H9 (cell line): Measurements from ENCODE around the gene ZNF680. TPM values are rescaled to one million over a fixed set of nuclear protein-coding genes. Genes with fewer than 3 reads are reported as not detected.

Experiments
- DNase-seq: peaks from one replicate; pipeline ENCODE4 v3.0.0-alpha.2; 2017
- H2AFZ ChIP-seq: one replicate; pipeline ENCODE4 v1.6.1; 2013; ENCODE audit warnings: mild to moderate bottlenecking, low read length, control low read depth, moderate library complexity
- H2AK5ac ChIP-seq: 2 replicates; pipeline ENCODE4 v1.6.1; 2013; ENCODE audit warnings: low read length, control low read depth, mixed read lengths; ENCODE audit not compliant: insufficient read length
- H2BK120ac ChIP-seq: one replicate; pipeline ENCODE4 v1.6.1; 2013; ENCODE audit warnings: low read depth, mild to moderate bottlenecking, low read length, control low read depth, inconsistent platforms; ENCODE audit not compliant: poor library complexity, severe bottlenecking
- H2BK12ac ChIP-seq: 2 replicates; pipeline ENCODE4 v1.6.1; 2013; ENCODE audit warnings: low read length, control low read depth, mixed read lengths, low read depth; ENCODE audit not compliant: insufficient read length
- H2BK15ac ChIP-seq: 2 replicates; pipeline ENCODE4 v1.6.1; 2013; ENCODE audit warnings: low read depth, low read length, control low read depth
- H2BK20ac ChIP-seq: one replicate; pipeline ENCODE4 v1.6.1; 2013; ENCODE audit warnings: low read depth, mild to moderate bottlenecking, low read length, control low read depth, inconsistent platforms; ENCODE audit not compliant: poor library complexity, severe bottlenecking
- H2BK5ac ChIP-seq: 2 replicates; pipeline ENCODE4 v1.6.1; 2013; ENCODE audit warnings: low read length, control low read depth, mixed read lengths; ENCODE audit not compliant: insufficient read length
- H3K14ac ChIP-seq: 2 replicates; pipeline ENCODE4 v1.6.1; 2013; ENCODE audit warnings: low read length, control low read depth; ENCODE audit not compliant: insufficient read depth
- H3K18ac ChIP-seq: 2 replicates; pipeline ENCODE4 v1.6.1; 2013; ENCODE audit warnings: low read depth, mild to moderate bottlenecking, mixed read lengths, low read length, control low read depth; ENCODE audit not compliant: insufficient read length
- H3K23ac ChIP-seq: 2 replicates; pipeline ENCODE4 v1.6.1; 2013; ENCODE audit warnings: low read length, control low read depth, mixed read lengths, low read depth; ENCODE audit not compliant: insufficient read length
- H3K23me2 ChIP-seq: 2 replicates; pipeline ENCODE4 v1.6.1; 2013; ENCODE audit warnings: low read depth, mild to moderate bottlenecking, mixed read lengths, low read length, control low read depth; ENCODE audit not compliant: insufficient read length, poor library complexity, severe bottlenecking
- H3K27ac ChIP-seq: 2 replicates; pipeline ENCODE4 v1.5.1; 2013; ENCODE audit warnings: low read length, control low read depth, mixed read lengths, low read depth; ENCODE audit not compliant: insufficient read length
- H3K27me3 ChIP-seq: 2 replicates; pipeline ENCODE4 v1.6.1; 2013; ENCODE audit warnings: low read length, control low read depth, inconsistent platforms; ENCODE audit not compliant: insufficient read depth
- H3K4ac ChIP-seq: 2 replicates; pipeline ENCODE4 v1.6.1; 2013; ENCODE audit warnings: low read depth, mild to moderate bottlenecking, control low read depth, inconsistent platforms, low read length, moderate library complexity
- H3K4me1 ChIP-seq: 2 replicates; pipeline ENCODE4 v1.6.1; 2013; ENCODE audit warnings: low read length, control low read depth, inconsistent platforms; ENCODE audit not compliant: insufficient read depth
- H3K4me2 ChIP-seq: 2 replicates; pipeline ENCODE4 v1.6.1; 2013; ENCODE audit warnings: low read length, control low read depth, mixed read lengths; ENCODE audit not compliant: insufficient read length, insufficient read depth
- H3K56ac ChIP-seq: 2 replicates; pipeline ENCODE4 v1.6.1; 2013; ENCODE audit warnings: low read depth, mild to moderate bottlenecking, mixed read lengths, low read length, control low read depth; ENCODE audit not compliant: insufficient read length
- H3K79me1 ChIP-seq: 2 replicates; pipeline ENCODE4 v1.6.1; 2013; ENCODE audit warnings: low read depth, mild to moderate bottlenecking, moderate library complexity, low read length, control low read depth, inconsistent platforms; ENCODE audit not compliant: insufficient read depth, poor library complexity, severe bottlenecking
- H3K79me2 ChIP-seq: 2 replicates; pipeline ENCODE4 v1.6.1; 2013; ENCODE audit warnings: low read length, control low read depth, inconsistent platforms; ENCODE audit not compliant: insufficient read depth
- H3K9ac ChIP-seq: 2 replicates; pipeline ENCODE4 v1.6.1; 2013; ENCODE audit warnings: low read length, control low read depth, mixed read lengths; ENCODE audit not compliant: insufficient read length; ENCODE audit errors: extremely low read depth
- H3K9me3 ChIP-seq: one replicate; pipeline ENCODE4 v1.6.1; 2013; ENCODE audit warnings: low read depth, low read length, inconsistent platforms; ENCODE audit not compliant: control insufficient read depth
- H3T11ph ChIP-seq: one replicate; pipeline ENCODE4 v1.6.1; 2013; ENCODE audit warnings: mild to moderate bottlenecking, low read length, control low read depth, inconsistent platforms
- H4K20me1 ChIP-seq: one replicate; pipeline ENCODE4 v1.6.1; 2013; ENCODE audit not compliant: control insufficient read depth, insufficient read length, insufficient read depth
- H4K5ac ChIP-seq: 2 replicates; pipeline ENCODE4 v1.6.1; 2013; ENCODE audit warnings: low read depth, mild to moderate bottlenecking, mixed read lengths, low read length, control low read depth; ENCODE audit not compliant: insufficient read length
- H4K8ac ChIP-seq: replicated peaks from 2 replicates; pipeline ENCODE4 v1.6.1; 2013; ENCODE audit warnings: low read length, control low read depth, mixed read lengths, low read depth; ENCODE audit not compliant: insufficient read length
- H4K91ac ChIP-seq: 2 replicates; pipeline ENCODE4 v1.6.1; 2013; ENCODE audit warnings: low read depth, mild to moderate bottlenecking, moderate library complexity, mixed read lengths, low read length, control low read depth; ENCODE audit not compliant: insufficient read length
- H3K27ac Mint-ChIP-seq, 3 experiments: 2 replicates in 2 of 3; 3 replicates in 1 of 3; pipeline ENCODE4 v1.8.0; 2020 to 2021; ENCODE audit warnings: mixed read lengths in 3 of 3, mild to moderate bottlenecking in 1 of 3, moderate library complexity in 1 of 3
- H3K27me3 Mint-ChIP-seq: 2 replicates; pipeline ENCODE4 v1.8.0; 2021; ENCODE audit warnings: low read depth, mild to moderate bottlenecking, moderate library complexity, mixed read lengths
- H3K36me3 Mint-ChIP-seq, 3 experiments: 2 replicates in 2 of 3; 3 replicates in 1 of 3; pipeline ENCODE4 v1.8.0; 2020 to 2021; ENCODE audit warnings: low read depth in 3 of 3, mixed read lengths in 3 of 3; ENCODE audit not compliant: insufficient read depth in 1 of 3
- H3K4me1 Mint-ChIP-seq, 2 experiments: 2 replicates each; pipeline ENCODE4 v1.8.0; 2020; ENCODE audit warnings: mixed read lengths in 2 of 2
- H3K4me3 Mint-ChIP-seq, 2 experiments: 2 replicates in 1 of 2; 3 replicates in 1 of 2; pipeline ENCODE4 v1.8.0; 2020 to 2021; ENCODE audit warnings: mild to moderate bottlenecking in 2 of 2, mixed read lengths in 2 of 2, moderate library complexity in 1 of 2
- H3K9me3 Mint-ChIP-seq, 2 experiments: 2 replicates in 1 of 2; 3 replicates in 1 of 2; pipeline ENCODE4 v1.8.0; 2020; ENCODE audit warnings: mild to moderate bottlenecking in 2 of 2, mixed read lengths in 2 of 2, moderate library complexity in 1 of 2
- CTCF ChIP-seq: fragments of 200-600 bp; sonication (generic); conservative IDR thresholded peaks from 3 replicates; pipeline ENCODE4 v1.8.0; 2021; ENCODE audit warnings: antibody characterized with exemption, mild to moderate bottlenecking
- WGBS: extraction: QIAGEN DNeasy Blood & Tissue Kit; methylation state at CpG from one replicate; pipeline ENCODE4 v1.1.7; 2013; ENCODE audit warnings: missing lambda C conversion rate, low lambda C conversion rate, mixed read lengths; ENCODE audit not compliant: insufficient read length; ENCODE audit errors: extremely low coverage; 5-methylcytosine and 5-hydroxymethylcytosine counted together
- total RNA-seq: library from RNA; stranded (reverse); gene quantifications from 2 replicates; pipeline ENCODE4 v1.2.1, GENCODE V29; 2021

Gene ZNF680
- total RNA-seq, 1 experiment from 2014 or later, result 21.3 TPM

GRCh38 chr7:64498270-64498669 is 64.6 kb downstream of the ZNF680 start:
- WGBS, result no CpG with 5 or more reads among the region's 1 CpG

More at GRCh38 chr7:64498270-64498669, 64.6 kb downstream of the ZNF680 start:
- no peak overlapping the region for H3K4me3 Mint-ChIP-seq
- Histone ChIP-seq H2BK12ac (no peak overlapping the region), H4K20me1 (no peaks in the 10 kb centered on the region), H3K9me3 (peaks cover 56% of the 10 kb centered on the region), H4K8ac (no peak overlapping the region), H3K4me1 (no peaks in the 10 kb centered on the region), H3T11ph (no peak overlapping the region), H4K5ac (no peak overlapping the region), H2AK5ac (no peak overlapping the region), H3K23ac (no peak overlapping the region), H3K4me2 (no peak overlapping the region), H3K9ac (no peak overlapping the region), H3K4ac (no peak overlapping the region), H2BK120ac (no peak overlapping the region), H3K18ac (no peak overlapping the region), H3K14ac (no peak overlapping the region), H3K79me2 (no peaks in the 10 kb centered on the region), H3K27ac (no peak overlapping the region), H3K27me3 (no peaks in the 10 kb centered on the region), H2BK5ac (no peak overlapping the region), H3K56ac (no peak overlapping the region), H2BK15ac (no peak overlapping the region), H3K23me2 (no peaks in the 10 kb centered on the region), H4K91ac (no peak overlapping the region), H2AFZ (no peak overlapping the region), H3K79me1 (no peaks in the 10 kb centered on the region), H2BK20ac (no peak overlapping the region)
- no peak for DNase-seq
- no peak for TF ChIP-seq CTCF
- H3K9me3 Mint-ChIP-seq, result peaks cover 76 to 78% of the 10 kb centered on the region in 2 experiments
- no peak overlapping the region for H3K27ac Mint-ChIP-seq
- peaks cover 1% of the 10 kb centered on the region; the same call in 1 of the 2 replicates for H3K27me3 Mint-ChIP-seq
- no peaks in the 10 kb centered on the region for H3K4me1 Mint-ChIP-seq
- H3K36me3 Mint-ChIP-seq, result peaks cover 4 to 30% (median 11%) of the 10 kb centered on the region in 3 experiments
